OCI-M1 (cell line): Measurements from ENCODE around the gene DBNDD1.
"Not testable (repeated sequence)": the region's sequence is repeated elsewhere in the genome, so short reads cannot be mapped to it uniquely, and the experiment has no call there.

Experiments
- DNase-seq: peaks from one replicate; lab custom pipeline; 2025; lab: John Stamatoyannopoulos, UW

DBNDD1 gene

GRCh38 chr16:90018652-90019542 lies at the start of gene DBNDD1:
TSS of gene DBNDD1 (minus strand) at chr16:90019456. CDS start at chr16:90019341, 115 bp downstream.
- DNase-seq, result no peak

GRCh38 chr16:90061437-90061836 lies 42.2 kb upstream of the DBNDD1 start:
- no peak for DNase-seq

- no peak for DNase-seq
These were observed 38.5 kb upstream of the DBNDD1 start for GRCh38 chr16:90057738-90058173.

DNA sequence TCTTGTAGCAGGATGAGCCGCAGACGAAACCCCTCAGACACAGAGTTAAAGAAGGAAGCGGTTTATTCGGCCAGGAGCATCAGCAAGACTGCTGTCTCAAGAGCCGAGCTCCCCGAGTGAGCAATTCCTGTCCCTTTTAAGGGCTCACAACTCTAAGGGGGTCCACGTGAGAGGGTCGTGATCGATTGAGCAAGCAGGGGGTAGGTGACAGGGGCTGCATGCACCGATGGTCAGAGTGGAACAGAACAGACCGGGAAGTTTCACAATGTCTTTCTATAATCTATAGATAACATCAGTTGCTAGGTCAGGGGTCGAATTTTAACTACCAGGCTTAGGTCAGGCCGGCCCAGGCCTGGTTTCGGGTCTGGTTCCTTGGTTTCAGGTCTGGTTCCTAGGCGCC lies 37.3 kb upstream of the DBNDD1 start:
- DNase-seq, result not testable (repeated sequence)

GRCh38 chr16:90055371-90055770 lies 36.1 kb upstream of the DBNDD1 start:
- DNase-seq, result no peak

DNA sequence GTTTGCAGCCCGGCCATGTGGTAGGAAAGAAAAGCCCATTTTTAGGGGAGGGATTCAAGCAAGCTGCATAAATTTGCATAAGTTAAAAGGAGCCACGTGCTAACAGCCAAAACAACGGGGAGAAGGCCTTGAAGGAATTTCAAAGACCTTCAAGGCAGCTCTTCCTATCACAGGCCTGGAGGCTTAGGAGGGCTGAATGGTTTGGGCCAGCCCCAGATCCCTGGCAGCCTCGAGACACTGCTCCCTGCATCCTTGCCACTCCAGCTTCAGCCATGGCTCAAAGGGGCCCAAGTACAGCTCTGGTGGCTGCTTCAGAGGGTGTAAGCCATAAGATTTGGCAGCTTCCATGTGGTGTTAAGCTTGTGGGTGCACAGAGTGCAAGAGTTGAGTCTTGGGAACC lies 35.3 kb upstream of the DBNDD1 start:
- DNase-seq, result no peak

GRCh38 chr16:90053902-90054500 lies 34.7 kb upstream of the DBNDD1 start:
- DNase-seq, result peak; percentile 31

DNA sequence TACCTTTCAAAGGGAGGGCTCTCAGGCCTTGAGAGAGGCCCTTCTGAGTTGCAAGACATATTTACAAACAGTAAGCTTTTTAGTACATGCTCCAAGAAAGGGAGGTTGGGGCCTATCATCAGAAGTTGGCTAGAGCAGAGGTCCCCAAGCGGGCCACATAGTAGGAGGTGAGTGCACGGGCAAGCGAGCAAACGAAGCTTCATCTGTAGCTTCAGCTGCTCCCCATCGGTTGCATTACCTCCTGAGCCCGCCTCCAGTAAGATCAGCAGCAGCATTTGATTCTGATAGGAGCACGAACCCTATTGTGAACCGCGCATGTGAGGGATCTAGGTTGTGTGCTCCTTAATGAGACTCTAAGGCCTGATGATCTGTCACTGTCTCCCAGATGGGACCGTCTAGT lies 31.7 kb upstream of the DBNDD1 start:
- DNase-seq, result no peak

DNA sequence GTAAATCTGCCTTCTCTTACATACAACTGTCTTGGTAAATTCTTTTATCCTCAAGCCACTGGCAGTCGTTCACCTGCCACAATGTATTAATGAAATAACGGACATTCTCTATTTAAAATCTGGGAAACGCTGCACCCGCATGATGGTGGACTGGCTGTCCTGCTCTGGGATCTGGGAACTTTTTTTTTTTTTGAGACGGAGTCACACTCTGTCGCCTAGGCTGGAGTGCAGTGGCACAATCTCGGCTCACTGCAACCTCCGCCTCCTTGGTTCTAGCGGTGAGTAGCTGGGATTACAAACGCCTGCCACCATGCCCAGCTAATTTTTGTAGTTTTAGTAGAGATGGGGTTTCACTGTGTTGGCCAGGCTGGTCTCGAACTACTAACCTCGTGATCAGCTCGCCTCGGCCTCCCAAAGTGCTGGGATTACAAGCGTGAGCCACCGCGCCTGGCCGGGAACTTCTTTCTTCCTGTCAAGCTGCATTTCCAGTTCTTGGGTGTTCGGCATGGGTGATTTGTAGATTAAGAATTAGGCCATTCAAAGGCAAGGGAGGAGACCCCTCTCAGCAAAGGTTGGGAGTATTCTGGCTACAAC lies 29.6 kb upstream of the DBNDD1 start:
- DNase-seq, result no peak

DNA sequence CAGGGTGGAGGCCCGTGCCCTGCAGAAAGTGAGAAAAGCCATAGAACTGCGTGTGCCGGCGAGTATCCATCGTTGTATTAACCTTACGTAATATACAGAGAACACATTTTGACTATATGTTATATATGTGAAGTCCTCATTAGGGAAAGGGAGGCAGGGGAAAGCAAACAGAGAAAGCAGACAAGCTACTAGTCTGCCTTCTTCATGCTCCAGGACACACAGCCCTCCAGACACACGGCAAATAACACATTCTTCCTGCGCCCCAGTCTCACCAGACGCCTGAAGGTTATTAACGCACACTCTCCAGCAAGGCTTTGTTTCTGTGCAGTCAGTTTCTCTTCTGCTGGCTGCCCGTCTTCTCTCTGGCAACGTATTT lies 29.1 kb upstream of the DBNDD1 start:
- DNase-seq, result no peak

GRCh38 chr16:90047714-90048346 lies 28.6 kb upstream of the DBNDD1 start:
- DNase-seq, result no peak

DNA sequence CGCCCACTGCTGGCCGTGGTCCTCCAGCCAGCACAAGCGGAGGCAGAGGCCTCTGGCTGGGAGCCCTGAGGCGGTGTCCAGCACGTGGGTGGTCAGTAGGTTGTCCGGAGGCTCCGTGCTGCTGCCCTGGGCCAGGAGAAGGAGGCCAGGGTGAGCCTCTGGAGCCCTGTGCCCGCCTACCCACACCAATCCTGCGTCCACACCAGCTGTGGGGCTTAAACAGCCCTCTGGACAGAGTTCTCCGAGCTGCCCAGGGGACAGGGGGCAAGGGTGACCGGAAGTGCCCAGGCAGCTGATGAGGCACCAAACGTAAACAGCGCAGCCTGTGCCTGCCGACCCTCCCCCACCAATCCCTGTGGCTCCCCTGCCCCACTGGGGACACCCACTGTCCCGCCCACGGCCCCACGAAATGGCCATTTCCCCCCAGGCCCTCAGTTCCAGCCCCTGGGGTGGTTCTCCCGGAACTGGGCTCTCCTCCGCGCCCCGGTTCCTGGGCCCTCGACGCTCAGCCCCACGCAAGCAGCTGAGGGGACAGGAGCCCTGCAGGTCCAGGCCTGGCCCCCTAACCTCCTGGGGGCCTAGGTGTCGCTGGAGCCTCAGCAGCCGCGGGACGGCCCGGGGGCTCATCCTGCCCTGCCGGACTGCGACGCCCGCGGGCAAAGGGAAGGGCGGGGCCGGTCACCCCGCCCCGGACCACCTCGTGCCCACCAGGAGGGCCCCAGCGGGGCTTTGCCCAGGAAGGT lies 27.9 kb upstream of the DBNDD1 start:
- no peak for DNase-seq

- no peak for DNase-seq
These were observed 27.1 kb upstream of the DBNDD1 start for GRCh38 chr16:90046122-90046970.

DNA sequence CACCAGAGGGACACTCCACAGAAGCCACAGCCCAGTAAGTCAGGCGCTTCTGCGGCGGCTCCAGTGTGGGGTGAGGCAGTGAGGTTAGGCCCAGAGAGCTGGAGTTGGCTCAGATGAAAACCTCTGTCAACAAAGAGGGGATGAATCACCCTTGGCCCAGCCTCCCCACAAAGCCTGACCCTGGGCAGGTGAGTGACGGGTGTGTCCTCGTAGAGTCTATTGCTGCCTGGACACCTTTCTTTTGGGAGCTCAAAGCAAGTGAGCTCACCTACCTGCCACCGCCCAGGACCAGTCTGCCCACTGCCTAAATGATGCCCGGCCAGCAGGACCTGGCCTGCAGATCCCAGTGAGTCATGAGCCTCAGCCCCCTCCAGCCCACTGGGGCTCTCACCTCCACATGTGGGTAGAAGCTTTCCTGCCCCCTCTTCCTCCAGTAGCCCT lies 24.9 kb upstream of the DBNDD1 start:
- DNase-seq, result no peak

DNA sequence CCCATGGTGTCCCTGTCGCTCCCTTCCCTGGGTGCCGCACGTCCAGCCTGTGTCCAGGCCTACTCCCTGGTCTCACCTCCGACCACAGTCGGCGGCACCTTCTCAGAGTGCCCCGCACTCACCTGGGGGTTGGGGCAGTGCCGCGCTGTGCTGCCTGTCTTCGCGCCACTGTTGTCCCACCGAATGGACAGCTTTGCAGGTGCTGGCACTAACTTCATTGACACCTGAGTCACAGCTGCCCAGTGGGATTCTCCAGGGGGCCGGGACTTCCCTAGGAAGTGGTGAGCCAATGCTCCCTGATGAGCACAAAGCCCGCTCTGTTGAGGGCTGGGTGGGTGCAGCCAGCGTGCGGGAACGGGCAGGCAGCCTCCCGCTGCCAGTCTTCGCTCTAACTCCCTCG lies 24.3 kb upstream of the DBNDD1 start:
- no peak for DNase-seq

GRCh38 chr16:90042946-90043514 lies 23.8 kb upstream of the DBNDD1 start:
- DNase-seq, result no peak

GRCh38 chr16:90041896-90042473 lies 22.7 kb upstream of the DBNDD1 start:
- DNase-seq, result no peak

GRCh38 chr16:90040152-90041023 lies 21.1 kb upstream of the DBNDD1 start:
- no peak for DNase-seq

GRCh38 chr16:90037276-90037675 lies 18.0 kb upstream of the DBNDD1 start:
- DNase-seq, result no peak
